NCI-H2081 (cell line): ENCODE measurements around the gene TCTN3.
"Not testable (repeated sequence)": the region's sequence is repeated elsewhere in the genome, so short reads cannot be mapped to it uniquely, and the experiment has no call there.

Source experiments
- DNase-seq, 2 experiments: peaks; one replicate each; lab custom pipeline; 2025; lab: John Stamatoyannopoulos, UW

The TCTN3 gene

DNA sequence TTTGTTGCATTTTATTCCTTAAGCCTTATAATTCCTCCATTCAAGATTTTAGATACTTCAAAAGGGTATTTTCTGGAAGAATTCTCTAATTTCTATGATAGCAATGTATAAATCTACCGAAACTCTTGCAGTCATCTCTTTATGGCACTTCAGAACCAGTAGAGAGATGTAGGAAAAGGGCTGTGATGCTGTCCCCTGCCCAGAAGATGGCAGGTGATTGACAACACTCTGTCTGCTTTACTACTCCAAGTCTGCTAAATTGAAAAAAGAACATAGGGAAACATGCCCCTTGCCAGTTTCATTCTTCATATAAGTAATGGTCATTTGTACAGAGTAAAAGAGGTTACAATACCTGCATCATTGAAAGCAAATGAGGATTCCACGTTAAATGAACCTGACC, 5.1 kb downstream of the TCTN3 start:
- no peak for DNase-seq

DNA sequence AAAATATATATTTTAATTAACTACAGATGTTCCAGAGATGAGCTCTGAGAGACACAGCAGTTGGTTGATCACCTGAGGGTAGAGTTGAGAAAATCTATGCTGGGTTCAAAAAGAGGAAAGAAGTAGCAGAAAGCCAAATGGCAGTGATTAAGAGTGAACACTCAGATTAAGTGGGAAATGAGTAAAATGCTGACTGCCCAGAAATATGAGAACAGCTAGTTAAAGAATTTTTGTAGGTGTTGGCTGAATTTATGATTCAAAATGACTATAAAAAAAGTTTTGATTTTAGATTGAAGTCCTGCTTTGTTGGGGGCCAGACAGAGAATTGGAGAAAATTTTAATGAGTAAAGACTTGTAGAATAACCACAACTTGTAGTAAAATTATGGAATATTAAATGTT, 9.8 kb downstream of the TCTN3 start:
- no peak for DNase-seq

DNA sequence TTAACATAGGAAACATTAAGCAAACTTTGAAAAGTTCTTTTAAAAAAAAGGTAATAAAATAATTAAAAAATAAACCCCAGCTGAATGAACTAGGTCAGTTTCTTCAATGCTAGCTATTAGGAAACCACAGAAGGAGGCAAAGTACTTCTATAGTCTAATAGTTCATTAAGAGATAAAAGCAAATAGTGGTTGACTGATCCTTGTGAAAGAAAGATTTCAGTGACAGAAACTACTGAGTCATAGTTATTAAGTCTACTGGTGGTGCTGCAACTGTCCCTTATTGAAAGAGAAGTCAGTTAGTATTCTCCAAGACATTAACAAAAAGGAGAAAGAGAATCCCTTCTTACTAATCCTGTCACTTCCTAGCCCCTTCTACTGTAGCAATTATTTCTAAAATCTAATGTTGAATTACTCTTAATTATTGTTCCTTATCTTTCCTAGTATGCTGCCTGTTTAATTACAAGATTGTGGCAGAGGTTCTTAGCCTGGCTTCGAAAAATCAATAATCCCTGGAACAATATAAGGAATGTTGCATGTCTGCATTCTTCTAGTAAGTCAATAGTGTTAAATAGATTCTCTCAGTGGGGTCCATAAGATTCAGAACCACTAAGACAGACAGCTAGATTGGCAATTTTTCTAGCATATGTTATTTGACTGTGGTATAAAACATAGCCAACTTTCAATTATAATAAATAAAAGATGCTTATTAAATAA, 18.2 kb downstream of the TCTN3 start:
- DNase-seq = no peak

DNA sequence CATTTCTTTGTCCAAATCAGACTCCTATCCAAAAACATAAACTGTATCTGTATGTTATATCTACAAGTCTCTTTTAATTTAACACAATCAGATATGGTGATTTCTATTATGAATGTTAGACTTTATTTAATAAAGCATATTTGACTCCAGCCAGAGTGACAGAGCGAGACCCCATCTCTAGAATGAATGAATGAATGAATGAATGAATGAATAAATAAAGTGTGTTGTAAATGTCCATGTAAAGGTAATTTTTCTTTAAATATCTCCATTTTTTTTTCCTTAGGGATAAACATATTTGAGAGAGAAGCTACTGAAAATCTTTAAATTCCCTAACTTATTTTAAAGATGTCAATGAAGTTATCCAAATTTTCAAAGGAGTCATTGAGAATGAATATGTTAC, 19.1 kb downstream of the TCTN3 start:
- no peak for DNase-seq

DNA sequence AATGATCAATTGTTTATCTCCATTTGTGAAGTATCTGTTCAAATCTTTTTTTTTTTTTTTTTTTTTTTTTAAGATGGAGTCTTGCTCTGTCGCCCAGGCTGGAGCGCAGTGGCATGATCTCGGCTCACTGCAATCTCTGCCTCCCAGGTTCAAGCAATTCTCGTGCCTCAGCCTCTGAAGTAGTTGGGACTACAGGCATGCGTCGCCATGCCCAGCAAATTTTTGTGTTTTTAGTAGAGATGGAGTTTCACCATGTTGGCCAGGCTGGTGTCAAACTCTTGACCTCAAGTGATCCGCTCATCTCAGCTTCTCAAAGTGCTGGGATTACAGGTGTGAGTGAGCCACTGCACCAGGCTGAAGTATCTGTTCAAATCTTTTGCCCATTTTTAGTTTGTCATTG, 21.1 kb downstream of the TCTN3 start:
- DNase-seq = not testable (repeated sequence)

DNA sequence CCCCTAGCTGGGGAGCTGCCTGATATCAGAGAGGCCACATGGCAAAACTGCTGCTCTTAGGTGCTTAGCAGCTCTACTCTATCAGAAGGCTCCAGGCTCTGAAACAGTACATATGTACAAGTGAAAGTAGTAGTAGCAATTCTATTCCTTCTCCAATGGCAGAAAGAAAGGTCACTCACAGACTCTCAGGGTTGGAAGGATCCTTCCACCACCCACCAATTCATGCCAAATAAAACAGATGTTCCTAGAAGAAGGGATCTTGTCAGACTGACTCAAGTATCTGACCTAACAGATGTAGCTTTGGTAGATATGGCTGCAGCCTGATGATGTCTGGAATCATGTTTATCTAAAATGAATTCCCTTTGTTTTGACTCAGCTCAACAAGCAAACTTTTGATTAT, 29.2 kb downstream of the TCTN3 start:
- no peak for DNase-seq

DNA sequence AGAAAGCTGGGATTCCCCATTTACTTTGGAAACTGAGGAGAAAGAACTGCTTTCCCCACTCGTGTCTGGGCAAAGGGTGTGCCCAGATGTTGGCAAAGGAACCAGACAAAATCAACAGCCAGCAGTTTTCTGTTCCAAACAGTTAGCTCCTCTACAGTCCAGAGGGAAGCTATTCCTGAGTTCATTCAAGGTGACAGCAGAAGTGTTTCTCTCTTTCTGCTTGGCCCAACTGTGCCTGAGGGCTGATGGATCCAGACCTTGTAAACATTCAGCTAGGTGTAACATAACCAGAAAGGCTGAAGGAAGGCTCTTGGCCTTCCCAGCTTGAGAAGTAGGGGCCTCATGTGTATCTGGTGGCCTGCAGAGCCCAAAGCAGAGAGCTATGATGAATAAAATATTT, 30.2 kb downstream of the TCTN3 start:
- no peak for DNase-seq

DNA sequence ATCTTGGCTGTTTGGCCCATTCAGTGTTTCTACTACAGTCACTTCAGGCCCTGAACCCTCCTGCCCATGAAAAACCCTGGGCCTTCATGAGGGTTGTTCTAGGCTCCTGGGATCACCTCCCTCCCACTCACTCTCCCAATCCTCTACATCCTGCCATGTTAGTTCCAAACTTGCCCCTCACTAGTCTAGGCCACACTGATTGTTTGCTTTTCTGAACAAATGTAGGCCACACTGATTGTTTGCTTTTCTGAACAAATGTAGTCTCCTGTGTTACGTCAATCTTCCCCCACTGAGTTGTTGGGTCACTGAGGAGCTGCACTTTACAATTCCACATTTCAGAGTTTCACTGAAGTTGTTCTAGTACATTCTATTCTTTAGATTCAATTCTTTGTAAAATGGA, 31.9 kb downstream of the TCTN3 start:
- DNase-seq = peak in 1 of 2 experiments; percentile 47

DNA sequence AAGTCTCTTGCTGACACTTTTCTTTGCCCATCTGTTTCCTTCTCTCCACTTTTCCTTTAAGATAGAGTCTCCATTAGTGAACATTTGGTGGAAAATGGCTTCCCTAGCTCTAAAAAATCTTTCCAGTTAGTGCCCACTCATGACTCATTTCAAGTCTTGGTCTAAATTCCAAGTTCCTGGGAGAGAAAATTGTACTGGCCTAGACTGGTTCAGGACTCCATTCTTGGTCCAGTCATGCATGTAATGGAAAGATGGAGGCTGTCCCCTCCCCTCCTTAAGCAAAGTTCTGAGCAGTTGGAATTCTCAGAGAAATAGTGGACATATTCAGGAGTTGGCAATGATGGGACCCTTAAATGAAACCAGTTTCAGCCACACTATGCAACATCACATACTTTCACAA, 33.4 kb downstream of the TCTN3 start:
- DNase-seq = no peak

DNA sequence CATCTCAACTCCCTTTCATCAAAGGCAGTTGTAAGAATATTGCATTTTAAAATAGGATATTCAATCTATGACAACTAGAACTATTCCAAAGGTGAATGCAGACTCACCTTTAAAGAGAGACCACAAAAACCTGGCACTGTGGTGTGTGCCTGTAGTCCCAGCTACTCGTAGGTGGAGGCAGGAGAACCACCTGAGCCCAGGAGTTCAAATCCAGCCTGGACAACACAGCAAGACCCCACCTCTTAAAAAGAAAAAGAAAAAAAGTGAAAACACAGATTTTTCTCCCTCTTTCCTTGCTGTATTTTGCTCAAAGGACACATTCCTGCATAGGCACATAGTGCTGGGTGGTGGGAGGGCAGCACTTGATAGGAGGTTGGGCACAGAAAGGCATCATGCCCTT, 36.5 kb downstream of the TCTN3 start:
- DNase-seq = no peak

DNA sequence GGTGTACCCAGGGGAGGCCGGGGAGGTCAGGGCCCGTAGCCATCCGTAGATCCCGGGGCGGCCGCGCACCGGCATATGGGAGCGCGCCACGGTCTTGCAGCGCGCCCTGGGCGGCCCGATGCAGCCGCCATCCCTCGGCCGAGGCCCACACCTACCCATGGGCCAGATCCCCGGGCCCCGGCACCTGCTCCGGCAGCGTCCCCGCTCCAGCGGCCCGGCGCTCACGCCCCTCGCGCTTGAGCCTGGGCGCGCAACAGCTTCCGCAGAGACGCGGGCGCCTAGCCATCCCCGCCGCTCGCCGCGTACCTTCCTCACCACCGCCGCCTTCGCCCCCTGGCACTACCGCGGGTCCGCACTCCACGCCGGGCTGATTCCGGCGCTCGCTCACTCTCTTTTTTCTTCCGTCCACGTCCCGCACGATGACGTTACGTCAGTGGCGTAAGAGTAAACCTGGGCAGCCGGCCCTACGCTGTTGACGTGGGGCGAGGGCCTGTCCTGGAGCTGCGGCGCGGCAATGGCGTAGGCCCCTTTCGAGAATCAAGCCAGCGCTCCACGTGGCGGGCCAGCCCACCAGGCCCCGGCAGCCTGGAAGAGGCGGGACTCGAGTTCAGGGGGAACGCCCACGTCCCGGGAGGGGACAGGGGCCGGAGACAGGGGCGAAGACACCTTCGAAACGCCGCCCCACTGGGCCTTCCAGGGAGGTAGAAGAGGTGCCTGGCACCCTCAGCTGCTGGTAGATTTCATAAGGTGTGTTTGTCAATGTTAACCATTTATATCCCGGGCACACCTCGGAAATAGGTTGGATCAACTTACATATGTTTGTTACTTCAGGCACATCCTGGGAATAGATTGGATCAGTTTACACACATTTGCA, 37.2 kb downstream of the TCTN3 start, which contains the start of gene ALDH18A1:
Gene ALDH18A1 (minus strand): TSS at position 421 of the 874 bp plus-strand sequence. CDS start 3,334 bp downstream, outside the sequence.
- peak; percentile 66 to 76 for DNase-seq

DNA sequence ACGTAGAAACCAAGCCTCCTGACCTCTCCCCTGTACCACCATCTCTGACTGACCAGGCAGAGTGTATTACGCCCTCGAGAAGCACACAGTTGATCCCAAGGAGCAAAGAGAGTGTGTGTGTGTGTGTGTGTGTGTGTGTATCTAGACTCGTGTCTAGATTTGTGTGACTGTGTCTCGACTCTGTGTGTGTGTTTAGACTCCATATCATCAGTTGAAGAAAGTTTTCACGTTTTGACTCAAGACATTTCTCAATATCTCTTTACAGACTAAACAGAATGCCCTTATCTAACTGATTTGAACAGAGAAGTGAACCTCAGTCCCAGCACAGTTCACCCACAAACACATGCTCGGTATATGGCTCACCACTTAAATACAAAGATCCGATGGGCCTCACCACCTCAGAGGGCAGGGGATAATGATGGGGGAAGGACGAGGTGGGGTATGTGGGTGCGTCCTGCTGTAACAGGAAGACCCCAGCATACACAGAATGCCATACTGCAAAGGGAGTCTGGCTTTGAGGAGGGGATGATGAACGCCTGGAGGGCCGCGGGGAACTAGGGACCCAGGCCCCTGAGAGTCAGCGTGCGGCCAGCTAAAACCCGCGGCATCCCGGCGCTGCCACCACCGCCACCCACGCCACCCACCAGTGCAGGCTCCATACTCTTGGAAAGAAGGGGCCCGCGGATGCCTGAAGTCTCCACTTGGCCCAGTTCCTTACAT, 38.0 kb downstream of the TCTN3 start:
- DNase-seq = no peak

DNA sequence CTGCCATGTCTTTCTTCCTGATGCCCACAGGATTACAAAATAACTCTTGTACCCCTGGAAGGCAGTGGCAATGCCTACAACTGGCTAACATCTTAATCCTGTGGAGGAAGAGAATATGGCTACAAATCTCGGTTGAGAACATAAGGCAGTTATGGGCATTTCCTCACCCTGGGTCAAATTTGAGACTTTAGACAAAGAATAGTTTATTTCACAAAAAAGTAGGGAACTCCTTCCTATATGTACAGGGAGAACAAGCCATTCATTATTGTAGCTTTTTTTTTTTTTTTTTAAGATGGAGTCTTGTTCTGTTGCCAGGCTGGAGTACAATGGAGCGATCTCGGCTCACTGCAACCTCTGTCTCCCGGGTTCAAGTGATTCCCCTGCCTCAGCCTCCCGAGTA, 39.8 kb downstream of the TCTN3 start:
- no peak for DNase-seq

DNA sequence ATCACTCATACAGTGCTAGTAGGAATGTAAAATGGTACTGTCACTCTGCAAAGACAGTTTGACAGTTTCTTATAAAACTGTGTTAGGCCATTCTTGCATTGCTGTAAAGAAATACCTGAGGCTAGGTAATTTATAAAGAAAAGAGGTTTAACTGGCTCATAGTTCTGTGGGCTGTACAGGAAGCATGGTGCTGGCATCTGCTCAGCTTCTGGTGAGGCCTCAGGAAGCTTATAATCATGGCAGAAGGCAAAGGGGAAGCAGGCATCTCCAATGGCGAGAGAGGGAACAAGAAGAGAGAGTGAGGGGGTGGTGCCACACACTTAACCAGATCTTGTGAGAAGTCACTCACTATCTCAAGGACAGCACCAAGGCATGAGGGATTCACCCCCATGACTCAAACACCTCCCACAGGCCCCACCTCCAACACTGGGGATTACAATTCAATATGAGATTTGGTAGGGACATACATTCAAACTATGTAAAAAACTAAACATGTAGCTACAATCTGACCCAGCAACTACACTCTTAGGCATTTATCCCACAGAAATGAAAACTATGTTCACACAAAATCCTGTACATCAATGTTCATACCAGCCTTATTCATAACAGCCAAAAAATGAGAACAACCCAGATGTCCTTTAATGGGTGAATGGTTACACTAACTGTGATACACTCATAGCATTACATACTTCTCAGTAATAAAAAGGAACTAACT, 42.2 kb downstream of the TCTN3 start:
- DNase-seq = no peak

DNA sequence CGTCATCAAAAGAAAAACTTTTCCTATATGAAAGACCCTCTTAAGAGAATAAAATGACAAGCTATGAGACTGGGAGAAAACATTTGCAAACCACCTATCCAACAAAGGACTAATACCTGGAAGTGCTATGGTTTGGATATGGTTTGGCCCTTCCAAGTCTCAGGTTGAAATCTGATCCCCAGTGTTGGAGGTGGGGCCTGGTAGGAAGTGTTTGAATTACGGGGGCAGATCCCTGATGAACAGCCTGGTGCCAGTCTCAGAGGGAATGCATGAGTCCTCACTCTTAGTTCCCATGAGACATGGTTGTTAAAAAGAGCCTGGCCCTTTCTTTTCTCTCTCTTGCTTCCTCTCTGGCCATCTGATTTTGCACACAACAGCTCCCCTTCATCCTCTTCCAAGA, 43.5 kb downstream of the TCTN3 start:
- no peak for DNase-seq

DNA sequence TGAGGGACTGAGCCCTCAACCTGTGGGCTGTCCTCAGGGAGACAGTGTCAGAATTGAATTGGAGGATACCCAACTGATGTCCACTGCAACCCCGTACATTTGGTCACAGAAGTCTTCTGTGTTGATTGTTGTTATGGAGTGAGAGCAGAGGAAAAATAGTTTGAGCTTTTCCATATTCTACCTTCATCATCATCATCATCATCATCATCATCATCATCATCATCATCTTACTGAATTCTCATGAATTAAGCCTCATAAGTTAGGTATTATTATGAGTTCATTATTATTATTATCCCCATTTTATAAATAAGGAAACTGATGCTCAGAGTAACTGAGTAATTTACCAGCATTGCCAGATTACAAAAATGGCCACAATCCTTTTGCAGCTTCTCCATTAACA, 45.6 kb downstream of the TCTN3 start:
- no peak for DNase-seq

DNA sequence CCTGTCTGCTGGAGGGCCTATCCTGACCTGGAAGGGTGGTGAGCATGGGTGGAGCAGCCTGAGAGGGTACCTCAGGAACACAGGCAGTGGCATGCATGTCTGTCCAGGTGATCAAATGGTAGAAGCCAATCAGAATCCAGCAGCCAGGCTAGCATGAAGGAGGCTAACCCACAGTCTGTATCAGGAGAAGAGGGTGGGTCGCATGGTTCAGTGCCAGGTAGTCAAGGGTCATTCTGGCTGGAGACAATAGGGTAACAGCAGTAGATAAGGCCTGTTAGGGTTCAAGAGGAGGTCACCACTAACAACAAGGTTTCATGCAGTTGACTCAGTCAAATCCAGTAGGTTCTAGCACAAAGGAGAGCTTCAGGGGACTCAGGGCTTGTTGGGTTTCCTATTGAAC, 47.6 kb downstream of the TCTN3 start:
- no peak for DNase-seq

DNA sequence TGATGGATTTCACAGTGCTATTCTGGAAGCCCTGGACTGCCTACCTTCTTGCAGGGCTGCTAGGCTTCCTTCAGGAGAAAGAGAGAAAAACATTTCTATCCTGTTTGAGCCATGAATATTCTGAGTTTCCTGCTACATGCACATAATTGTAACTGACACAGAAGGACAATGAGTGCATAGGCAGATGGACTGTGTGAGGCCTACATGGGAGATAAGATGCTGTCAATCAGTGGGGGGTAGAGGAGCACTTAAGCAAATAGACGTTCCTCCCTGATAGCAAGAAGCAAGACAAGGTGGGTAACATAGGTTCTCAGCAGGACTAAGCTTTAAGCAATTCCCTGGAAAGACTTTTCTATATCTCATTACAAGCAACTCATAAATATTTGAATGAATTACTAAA, 48.8 kb downstream of the TCTN3 start:
- no peak for DNase-seq

DNA sequence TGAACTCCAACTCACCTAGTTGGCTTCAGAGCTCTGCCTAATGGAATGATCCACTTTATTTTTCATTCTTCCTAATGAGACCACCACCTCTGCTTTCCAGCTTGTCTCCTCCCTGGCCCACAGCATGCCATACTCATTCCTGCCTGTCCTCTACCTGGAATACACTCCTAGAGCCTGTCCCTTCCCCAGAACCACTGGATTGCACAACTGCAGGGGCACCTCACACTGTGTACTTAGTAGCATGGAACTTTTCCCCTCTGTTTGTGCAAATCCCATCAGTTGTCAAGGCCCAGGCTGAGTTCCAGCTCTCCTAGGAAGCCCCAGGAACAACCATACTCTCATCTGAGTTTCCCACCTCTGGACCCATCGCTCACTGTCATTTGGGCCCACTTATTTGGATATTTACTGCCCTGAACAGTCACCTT, 52.8 kb downstream of the TCTN3 start:
- DNase-seq = no peak

DNA sequence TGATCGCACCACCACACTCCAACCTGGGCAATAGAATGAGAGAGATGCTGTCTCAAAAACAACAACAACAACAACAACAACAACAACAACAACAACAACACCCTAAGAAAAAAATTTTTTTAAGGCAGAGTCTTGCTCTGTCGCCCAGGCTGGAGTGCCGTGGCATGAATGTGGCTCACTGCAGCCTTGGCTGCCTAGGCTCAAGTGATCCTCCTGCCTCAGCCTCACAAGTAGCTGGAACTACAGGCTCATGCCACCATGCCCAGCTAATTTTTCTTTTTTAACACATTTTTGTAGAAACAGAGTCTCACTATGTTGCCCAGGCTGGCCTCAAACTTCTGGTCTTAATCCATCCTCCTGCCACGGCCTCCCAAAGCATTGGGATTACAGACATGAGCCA, 55.8 kb downstream of the TCTN3 start:
- DNase-seq = no peak

DNA sequence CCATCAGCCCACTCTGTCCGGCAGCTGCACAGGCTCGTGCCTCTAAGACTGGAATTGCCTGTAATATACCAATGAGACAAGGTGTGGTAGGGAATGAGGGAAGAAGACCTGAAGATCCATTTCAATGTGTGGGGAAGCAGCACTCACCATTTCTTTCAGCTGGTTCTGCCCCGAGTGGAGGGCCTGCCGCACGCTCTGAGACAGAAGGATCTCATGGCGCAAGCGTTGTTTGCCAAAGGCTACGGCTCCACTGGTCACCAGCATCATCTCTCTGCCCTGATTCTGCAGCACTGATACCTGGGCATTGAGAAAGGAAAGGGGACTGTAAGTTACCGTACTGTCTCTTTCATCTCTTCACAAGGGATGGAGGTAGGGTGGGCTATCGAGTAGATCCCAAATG, 56.6 kb downstream of the TCTN3 start:
- DNase-seq = no peak

DNA sequence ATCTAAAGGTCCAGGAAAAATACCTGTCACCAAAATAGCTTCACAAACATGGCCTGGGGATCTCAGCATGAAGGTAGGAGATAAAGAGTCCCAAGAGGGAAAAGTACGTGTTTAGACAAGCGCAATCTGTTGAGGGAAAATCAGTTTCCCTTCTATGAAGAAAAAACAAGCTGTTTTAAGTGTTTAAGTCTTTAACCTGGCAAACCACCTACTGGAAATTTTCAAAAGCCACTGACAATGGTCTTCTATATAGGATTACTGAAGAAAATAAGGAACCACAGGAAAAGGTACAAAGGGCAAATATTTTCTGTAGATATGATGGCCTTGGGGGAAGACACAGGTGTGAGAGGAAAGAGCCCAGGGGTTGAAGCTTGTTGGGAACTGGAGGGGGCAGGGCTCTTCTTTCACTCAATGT, 58.4 kb downstream of the TCTN3 start:
- no peak for DNase-seq
